Hepatocyte (in vitro differentiated cells): ENCODE results near the gene PLEKHF1. TPM values are rescaled to one million over a fixed set of nuclear protein-coding genes. Genes with fewer than 3 reads are reported as not detected.

Experiments
- DNase-seq: peaks from one replicate; pipeline ENCODE4 v3.0.0-alpha.2; 2016; ENCODE audit warnings: low spot score
- H2AFZ ChIP-seq: fragments of 200-600 bp; sonication (generic); 2 replicates; pipeline ENCODE4 v1.6.0; 2016; ENCODE audit warnings: antibody characterized with exemption, mild to moderate bottlenecking
- H3K27ac ChIP-seq: fragments of 200-600 bp; sonication (generic); 2 replicates; pipeline ENCODE4 v1.5.1; 2016; ENCODE audit warnings: mild to moderate bottlenecking
- H3K27me3 ChIP-seq: fragments of 200-600 bp; sonication (generic); 2 replicates; pipeline ENCODE4 v1.6.1; 2016
- H3K36me3 ChIP-seq: fragments of 200-600 bp; sonication (generic); replicated peaks from 2 replicates; pipeline ENCODE4 v1.5.1; 2016; ENCODE audit warnings: low read depth; ENCODE audit not compliant: insufficient read depth
- H3K4me1 ChIP-seq: fragments of 200-600 bp; sonication (generic); 2 replicates; pipeline ENCODE4 v1.5.1; 2016; ENCODE audit warnings: mild to moderate bottlenecking, moderate library complexity; ENCODE audit not compliant: insufficient read depth
- H3K4me2 ChIP-seq: fragments of 200-600 bp; sonication (generic); 2 replicates; pipeline ENCODE4 v1.6.0; 2016
- H3K4me3 ChIP-seq: fragments of 200-600 bp; sonication (generic); 2 replicates; pipeline ENCODE4 v1.5.1; 2016; ENCODE audit warnings: mild to moderate bottlenecking
- H3K79me2 ChIP-seq: fragments of 200-600 bp; sonication (generic); 2 replicates; pipeline ENCODE4 v1.6.0; 2017; ENCODE audit warnings: mild to moderate bottlenecking
- H3K9me2 ChIP-seq: fragments of 200-600 bp; sonication (generic); replicated peaks from 2 replicates; pipeline ENCODE4 v1.6.0; 2017; ENCODE audit warnings: mild to moderate bottlenecking; ENCODE audit not compliant: insufficient read depth
- H3K9me3 ChIP-seq: fragments of 200-600 bp; sonication (generic); 2 replicates; pipeline ENCODE4 v1.5.1; 2016; ENCODE audit warnings: low read depth, mild to moderate bottlenecking
- H4K20me1 ChIP-seq: fragments of 200-600 bp; sonication (generic); 2 replicates; pipeline ENCODE4 v1.6.0; 2016; ENCODE audit warnings: mild to moderate bottlenecking; ENCODE audit not compliant: insufficient read depth, poor library complexity, severe bottlenecking
- EZH2 ChIP-seq: fragments of 200-600 bp; sonication (generic); IDR thresholded peaks from 2 replicates; pipeline ENCODE4 v1.6.1; 2016; ENCODE audit warnings: antibody characterized with exemption, mild to moderate bottlenecking, borderline replicate concordance
- EZH2phosphoT487 ChIP-seq: fragments of 200-600 bp; sonication (generic); IDR thresholded peaks from one replicate; pipeline ENCODE4 v1.6.1; 2018; ENCODE audit warnings: antibody characterized with exemption, mild to moderate bottlenecking, low read depth, moderate library complexity; ENCODE audit not compliant: unreplicated experiment, severe bottlenecking
- WGBS: methylation state at CpG from one replicate; pipeline ENCODE4 v1.1.6; 2016; ENCODE audit warnings: low lambda C conversion rate; ENCODE audit errors: missing lambda C conversion rate; 5-methylcytosine and 5-hydroxymethylcytosine counted together
- polyA plus RNA-seq: library from polyadenylated mRNA; unstranded; fragments of >200 nt; fragmentation: Nextera tagmentation; extraction: Ambion mirVana; gene quantifications from 2 replicates; pipeline ENCODE4 v1.2.1, GENCODE V29; 2016
- total RNA-seq: library from RNA; depleted of rRNA; stranded (reverse); fragments of >200 nt; gene quantifications from 2 replicates; pipeline ENCODE4 v1.2.3, GENCODE V29; 2014
- TF ChIP-seq, protein P1 (sequence below): fragments of 200-600 bp; sonication (generic); IDR thresholded peaks from 2 replicates; pipeline ENCODE4 v1.5.1; 2016; ENCODE audit warnings: antibody characterized with exemption, mild to moderate bottlenecking; ENCODE audit not compliant: poor library complexity

Gene PLEKHF1
- total and polyA plus RNA-seq, 2 experiments from 2014 or later, result 2.4 to 2.7 TPM

DNA sequence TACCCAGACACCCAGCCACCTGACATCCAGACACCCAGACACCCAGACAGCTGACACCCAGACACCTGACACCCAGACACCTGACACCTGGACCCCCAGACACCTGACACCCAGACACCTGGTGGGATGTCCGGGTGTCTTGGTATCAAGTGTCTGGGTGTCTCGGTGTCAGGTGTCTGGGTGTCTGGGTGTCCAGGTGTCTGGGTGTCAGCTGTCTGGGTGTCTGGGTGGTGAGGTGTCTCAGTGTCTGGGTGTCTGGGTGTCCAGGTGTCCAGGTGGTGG, 31.2 kb downstream of the PLEKHF1 start:
- Histone ChIP-seq H3K4me2 (no peak overlapping the region), H3K9me2 (no peaks in the 10 kb centered on the region), H3K4me3 (no peak overlapping the region), H3K4me1 (no peaks in the 10 kb centered on the region), H3K36me3 (no peaks in the 10 kb centered on the region), H3K79me2 (no peaks in the 10 kb centered on the region), H3K27ac (no peak overlapping the region), H2AFZ (no peak overlapping the region), H3K9me3 (no peaks in the 10 kb centered on the region), H4K20me1 (no peaks in the 10 kb centered on the region), H3K27me3 (no peaks in the 10 kb centered on the region)
- 50% methylated on average over 2 of the region's 2 CpGs for WGBS
- DNase-seq, result no peak
- TF ChIP-seq EZH2phosphoT487 (no peak), EZH2 (no peak)
- TF ChIP-seq, protein P1, sequence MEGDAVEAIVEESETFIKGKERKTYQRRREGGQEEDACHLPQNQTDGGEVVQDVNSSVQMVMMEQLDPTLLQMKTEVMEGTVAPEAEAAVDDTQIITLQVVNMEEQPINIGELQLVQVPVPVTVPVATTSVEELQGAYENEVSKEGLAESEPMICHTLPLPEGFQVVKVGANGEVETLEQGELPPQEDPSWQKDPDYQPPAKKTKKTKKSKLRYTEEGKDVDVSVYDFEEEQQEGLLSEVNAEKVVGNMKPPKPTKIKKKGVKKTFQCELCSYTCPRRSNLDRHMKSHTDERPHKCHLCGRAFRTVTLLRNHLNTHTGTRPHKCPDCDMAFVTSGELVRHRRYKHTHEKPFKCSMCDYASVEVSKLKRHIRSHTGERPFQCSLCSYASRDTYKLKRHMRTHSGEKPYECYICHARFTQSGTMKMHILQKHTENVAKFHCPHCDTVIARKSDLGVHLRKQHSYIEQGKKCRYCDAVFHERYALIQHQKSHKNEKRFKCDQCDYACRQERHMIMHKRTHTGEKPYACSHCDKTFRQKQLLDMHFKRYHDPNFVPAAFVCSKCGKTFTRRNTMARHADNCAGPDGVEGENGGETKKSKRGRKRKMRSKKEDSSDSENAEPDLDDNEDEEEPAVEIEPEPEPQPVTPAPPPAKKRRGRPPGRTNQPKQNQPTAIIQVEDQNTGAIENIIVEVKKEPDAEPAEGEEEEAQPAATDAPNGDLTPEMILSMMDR, result no peak

DNA sequence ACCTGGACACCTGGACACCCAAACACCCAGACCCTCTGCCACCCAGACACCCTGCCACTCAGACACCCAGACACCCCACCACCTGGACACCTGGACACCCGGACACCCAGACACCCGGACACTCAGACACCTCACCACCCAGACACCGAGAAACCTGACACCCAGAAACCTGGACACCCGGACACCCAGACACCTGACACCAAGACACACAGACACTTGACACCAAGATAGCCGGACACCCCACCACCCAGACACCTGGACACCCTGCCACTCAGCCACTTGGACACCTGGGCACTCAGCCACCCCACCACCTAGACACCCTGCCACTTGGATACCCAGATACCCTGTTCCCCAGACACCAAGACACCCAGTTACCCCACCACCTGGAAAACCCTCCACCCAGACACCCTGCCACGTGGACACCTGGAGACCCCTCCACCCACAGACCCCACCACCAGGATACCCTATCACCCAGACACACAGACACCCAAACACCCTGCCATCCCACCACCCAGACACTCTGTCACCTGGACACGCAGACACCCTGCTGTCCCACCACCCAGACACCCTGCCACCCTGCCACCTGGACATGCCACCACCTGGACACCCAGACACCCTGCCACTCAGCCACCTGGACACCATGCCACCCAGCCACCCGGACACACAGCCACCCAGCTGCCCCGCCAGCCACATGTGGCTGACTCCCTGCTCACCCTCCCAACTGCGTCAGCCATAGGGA, 32.4 kb downstream of the PLEKHF1 start:
- H3K4me3 ChIP-seq, result no peak overlapping the region
- no peaks in the 10 kb centered on the region for H3K79me2 ChIP-seq
- 94% methylated on average over 8 of the region's 10 CpGs for WGBS
- H3K4me2 ChIP-seq, result no peak overlapping the region
- no peak overlapping the region for H3K27ac ChIP-seq
- no peaks in the 10 kb centered on the region for H3K27me3 ChIP-seq
- no peaks in the 10 kb centered on the region for H4K20me1 ChIP-seq
- DNase-seq, result no peak
- H3K36me3 ChIP-seq, result no peaks in the 10 kb centered on the region
- no peaks in the 10 kb centered on the region for H3K9me3 ChIP-seq
- TF ChIP-seq EZH2phosphoT487, result no peak
- TF ChIP-seq, protein P1, result no peak
- no peak for TF ChIP-seq EZH2
- H3K4me1 ChIP-seq, result no peaks in the 10 kb centered on the region
- H2AFZ ChIP-seq, result no peak overlapping the region
- no peaks in the 10 kb centered on the region for H3K9me2 ChIP-seq

DNA sequence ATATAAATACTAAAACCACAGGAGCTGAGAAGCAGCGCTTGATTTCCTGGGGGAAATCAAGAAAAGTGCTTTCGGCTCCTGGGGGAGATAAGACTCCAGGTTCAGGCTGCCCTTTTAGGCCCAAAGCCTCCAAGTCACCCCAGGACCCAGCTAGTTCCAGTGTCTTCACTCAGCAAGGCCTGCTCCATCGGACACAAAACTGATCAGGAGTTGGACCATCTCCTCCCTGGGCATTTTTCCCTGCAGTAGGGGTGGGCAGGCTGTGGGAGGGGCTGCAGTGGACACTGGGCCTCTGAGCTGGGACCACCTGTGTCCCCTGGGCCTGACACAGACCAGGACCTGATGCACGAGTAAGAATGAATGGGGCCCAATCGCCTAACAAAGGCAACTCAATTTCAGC, 34.6 kb downstream of the PLEKHF1 start:
- Histone ChIP-seq H3K36me3 (no peaks in the 10 kb centered on the region), H2AFZ (no peak overlapping the region), H3K9me3 (no peaks in the 10 kb centered on the region), H3K4me1 (no peaks in the 10 kb centered on the region), H3K4me2 (no peak overlapping the region), H4K20me1 (no peaks in the 10 kb centered on the region), H3K27me3 (no peaks in the 10 kb centered on the region), H3K27ac (no peak overlapping the region), H3K79me2 (no peaks in the 10 kb centered on the region), H3K9me2 (no peaks in the 10 kb centered on the region), H3K4me3 (no peak overlapping the region)
- TF ChIP-seq EZH2phosphoT487 (no peak), EZH2 (no peak)
- TF ChIP-seq, protein P1, result no peak
- WGBS, result 90% methylated on average over 5 of the region's 5 CpGs
- DNase-seq, result no peak

DNA sequence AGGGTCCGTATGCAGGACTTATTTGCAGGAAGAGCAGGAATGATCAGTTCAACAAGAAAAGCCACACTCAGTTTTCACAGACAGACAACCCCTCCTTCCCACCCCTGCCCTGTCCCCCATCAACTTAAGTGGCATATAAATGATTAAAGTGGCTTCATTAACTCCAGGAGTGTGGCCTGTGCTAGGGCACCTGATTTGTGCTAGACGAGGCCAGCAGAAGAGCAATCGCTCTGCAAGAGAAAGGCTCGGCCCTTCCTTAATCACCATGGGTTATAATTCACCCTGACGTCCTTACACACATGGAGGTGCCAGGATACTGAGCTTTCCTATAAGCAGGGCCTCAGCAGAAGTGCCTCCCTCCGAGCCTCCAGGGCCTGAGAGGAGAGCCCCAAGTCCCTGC, 35.2 kb downstream of the PLEKHF1 start:
- WGBS, result 86% methylated on average over 6 of the region's 6 CpGs
- H3K4me3 ChIP-seq, result no peak overlapping the region
- H3K27ac ChIP-seq, result no peak overlapping the region
- no peak overlapping the region for H3K4me2 ChIP-seq
- no peaks in the 10 kb centered on the region for H3K4me1 ChIP-seq
- no peak for DNase-seq
- no peaks in the 10 kb centered on the region for H3K9me3 ChIP-seq
- no peaks in the 10 kb centered on the region for H4K20me1 ChIP-seq
- H3K9me2 ChIP-seq, result no peaks in the 10 kb centered on the region
- TF ChIP-seq, protein P1, result no peak
- TF ChIP-seq EZH2 (no peak), EZH2phosphoT487 (no peak)
- H2AFZ ChIP-seq, result no peak overlapping the region
- H3K36me3 ChIP-seq, result no peaks in the 10 kb centered on the region
- no peaks in the 10 kb centered on the region for H3K79me2 ChIP-seq
- no peaks in the 10 kb centered on the region for H3K27me3 ChIP-seq
